SK-N-SH (cell line): ENCODE data around the gene PPHLN1. TPM values are rescaled to one million over a fixed set of nuclear protein-coding genes. Genes with fewer than 3 reads are reported as not detected.

Source experiments
- CTCF ChIA-PET: fragments of 300-600, 350-600 bp; formaldehyde crosslinking; extraction: SDS; loops from one replicate; lab custom pipeline; 2021; lab: Yijun Ruan, JAX
- POLR2A ChIA-PET: fragments of 350-600 bp; sonication (Branson Sonifier 250); formaldehyde crosslinking; extraction: SDS; loops from one replicate; lab custom pipeline; 2020; ENCODE audit warnings: antibody characterized with exemption, inconsistent platforms; lab: Yijun Ruan, JAX
- DNase-seq: peaks from one replicate; pipeline ENCODE4 v3.0.0; 2012
- H2AFZ ChIP-seq: fragments of 200-600 bp; sonication (generic); 2 replicates; pipeline ENCODE4 v1.8.1; 2016; ENCODE audit warnings: antibody characterized with exemption, mild to moderate bottlenecking, low read depth
- H3F3A ChIP-seq: fragments of 200-600 bp; sonication (generic); replicated peaks from 2 replicates; pipeline ENCODE3; 2016; ENCODE audit warnings: antibody characterized with exemption, mild to moderate bottlenecking; ENCODE audit not compliant: insufficient read depth
- H3K27ac ChIP-seq, 2 experiments: fragments of 200-500 bp in 1 of 2; fragments of 200-600 bp in 1 of 2; sonication (Bioruptor generic) in 1 of 2; sonication (generic), shearing (Covaris generic) in 1 of 2; 2 replicates each; pipeline versions ENCODE4 v1.5.1 to v1.6.1; 2014 to 2016; ENCODE audit warnings: low read depth in 2 of 2, inconsistent platforms in 1 of 2, low read length in 1 of 2, mild to moderate bottlenecking in 1 of 2, mixed read lengths in 1 of 2
- H3K27me3 ChIP-seq: fragments of 200-600 bp; sonication (generic), shearing (Covaris generic); 2 replicates; pipeline ENCODE4 v1.6.1; 2016; ENCODE audit warnings: mixed run types; ENCODE audit not compliant: insufficient read depth
- H3K36me3 ChIP-seq, 2 experiments: fragments of 200-500 bp in 1 of 2; fragments of 200-600 bp in 1 of 2; sonication (Bioruptor generic) in 1 of 2; sonication (generic) in 1 of 2; replicated peaks in 1 of 2; 2 replicates each; pipeline versions ENCODE3 to v1.5.1; 2014 to 2016; ENCODE audit warnings: low read length in 1 of 2, mild to moderate bottlenecking in 1 of 2; ENCODE audit not compliant: insufficient read depth in 2 of 2, control insufficient read depth in 1 of 2
- H3K4me1 ChIP-seq, 2 experiments: fragments of 200-500 bp in 1 of 2; fragments of 200-600 bp in 1 of 2; sonication (Bioruptor generic) in 1 of 2; sonication (generic), shearing (Covaris generic) in 1 of 2; 2 replicates each; pipeline versions ENCODE4 v1.5.1 to v1.6.1; 2014 to 2016; ENCODE audit warnings: low read depth in 1 of 2, low read length in 1 of 2, mixed run types in 1 of 2; ENCODE audit not compliant: insufficient read depth in 2 of 2, control insufficient read depth in 1 of 2
- H3K4me2 ChIP-seq: fragments of 200-600 bp; sonication (generic), shearing (Covaris generic); 2 replicates; pipeline ENCODE4 v1.6.1; 2017; ENCODE audit warnings: mixed run types
- H3K4me3 ChIP-seq, 2 experiments: fragments of 200-500 bp in 1 of 2; fragments of 200-600 bp in 1 of 2; sonication (Bioruptor generic) in 1 of 2; sonication (generic), shearing (Covaris generic) in 1 of 2; 2 replicates each; pipeline versions ENCODE4 v1.5.1 to v1.8.1; 2014 to 2016; ENCODE audit warnings: low read depth in 2 of 2, inconsistent platforms in 1 of 2, low read length in 1 of 2, mild to moderate bottlenecking in 1 of 2, mixed read lengths in 1 of 2, moderate library complexity in 1 of 2
- H3K79me2 ChIP-seq: fragments of 200-600 bp; sonication (generic); 2 replicates; pipeline ENCODE4 v1.8.1; 2017; ENCODE audit warnings: mild to moderate bottlenecking; ENCODE audit not compliant: insufficient read depth
- H3K9ac ChIP-seq: fragments of 200-600 bp; sonication (generic); 2 replicates; pipeline ENCODE4 v1.6.1; 2017; ENCODE audit warnings: mixed run types
- H3K9me2 ChIP-seq: fragments of 200-600 bp; sonication (generic); 2 replicates; pipeline ENCODE4 v1.6.1; 2017; ENCODE audit warnings: mixed run types
- H3K9me3 ChIP-seq: fragments of 200-600 bp; sonication (generic); 2 replicates; pipeline ENCODE4 v1.6.1; 2017; ENCODE audit warnings: mixed run types, mild to moderate bottlenecking, moderate library complexity
- H4K20me1 ChIP-seq: fragments of 200-600 bp; sonication (generic); 2 replicates; pipeline ENCODE4 v1.6.1; 2017; ENCODE audit warnings: mild to moderate bottlenecking, mixed run types; ENCODE audit not compliant: insufficient read depth
- CTCF ChIP-seq: fragments of 200-600 bp; sonication (generic); IDR thresholded peaks from 2 replicates; pipeline ENCODE4 v1.6.1; 2017; ENCODE audit warnings: antibody characterized with exemption, mild to moderate bottlenecking, moderate library complexity
- ELF1 ChIP-seq: IDR thresholded peaks from 2 replicates; pipeline ENCODE4 v1.4.0; 2012
- FOXM1 ChIP-seq: IDR thresholded peaks from 2 replicates; pipeline ENCODE4 v1.4.0; 2012; ENCODE audit warnings: low read depth, mild to moderate bottlenecking
- GABPA ChIP-seq: IDR thresholded peaks from 2 replicates; pipeline ENCODE4 v1.4.0; 2012; ENCODE audit warnings: low read depth, mild to moderate bottlenecking
- GATA2 ChIP-seq: sonication (generic); formaldehyde crosslinking; IDR thresholded peaks from 2 replicates; pipeline ENCODE4 v1.5.0; 2020; ENCODE audit warnings: mild to moderate bottlenecking, missing genetic modification reagents
- JUND ChIP-seq: IDR thresholded peaks from 2 replicates; pipeline ENCODE4 v1.4.0; 2012
- NRF1 ChIP-seq: IDR thresholded peaks from 2 replicates; pipeline ENCODE4 v1.6.1; 2012; ENCODE audit warnings: low read depth, mild to moderate bottlenecking, low read length
- RAD21 ChIP-seq: IDR thresholded peaks from 2 replicates; pipeline ENCODE4 v1.6.1; 2012; ENCODE audit warnings: mild to moderate bottlenecking, low read length
- REST ChIP-seq: IDR thresholded peaks from 2 replicates; pipeline ENCODE4 v1.6.1; 2012; ENCODE audit warnings: mild to moderate bottlenecking, low read depth, low read length, moderate library complexity
- RFX5 ChIP-seq: IDR thresholded peaks from 2 replicates; pipeline ENCODE4 v1.6.1; 2012; ENCODE audit warnings: mild to moderate bottlenecking, improper control_type of control experiment, low read length
- RXRA ChIP-seq: IDR thresholded peaks from 2 replicates; pipeline ENCODE4 v1.4.0; 2012; ENCODE audit warnings: low read depth, mild to moderate bottlenecking, borderline replicate concordance
- SMC3 ChIP-seq: IDR thresholded peaks from 2 replicates; pipeline ENCODE4 v1.6.1; 2012; ENCODE audit warnings: low read depth, low read length, improper control_type of control experiment
- TCF12 ChIP-seq: IDR thresholded peaks from 2 replicates; pipeline ENCODE4 v1.4.0; 2012
- TEAD4 ChIP-seq: IDR thresholded peaks from 2 replicates; pipeline ENCODE4 v1.4.0; 2012; ENCODE audit warnings: mild to moderate bottlenecking, borderline replicate concordance; ENCODE audit not compliant: insufficient read depth
- USF1 ChIP-seq: IDR thresholded peaks from 2 replicates; pipeline ENCODE4 v1.4.0; 2012; ENCODE audit warnings: low read depth, borderline replicate concordance
- WGBS: methylation state at CpG from one replicate; pipeline ENCODE4 v1.1.6; 2017; ENCODE audit warnings: low lambda C conversion rate; 5-methylcytosine and 5-hydroxymethylcytosine counted together
- polyA plus RNA-seq, 3 experiments: library from polyadenylated mRNA; depleted of rRNA; stranded (reverse); fragments of >200 nt; gene quantifications; 2 replicates each; pipeline ENCODE4 v1.2.3, GENCODE V29; 2012
- TF ChIP-seq, protein P1 (sequence below): IDR thresholded peaks from 2 replicates; pipeline ENCODE4 v1.4.0; 2012; ENCODE audit warnings: low read depth, borderline replicate concordance
- TF ChIP-seq, protein P2 (sequence below): fragments of 150-350 bp; IDR thresholded peaks from 2 replicates; pipeline ENCODE4 v1.6.1; 2016; ENCODE audit warnings: mild to moderate bottlenecking, low read depth, low read length

PPHLN1 gene
- polyA plus RNA-seq, 1 of the 3 experiments (the other 2 are of a cell fraction) = 55.4 TPM

DNA sequence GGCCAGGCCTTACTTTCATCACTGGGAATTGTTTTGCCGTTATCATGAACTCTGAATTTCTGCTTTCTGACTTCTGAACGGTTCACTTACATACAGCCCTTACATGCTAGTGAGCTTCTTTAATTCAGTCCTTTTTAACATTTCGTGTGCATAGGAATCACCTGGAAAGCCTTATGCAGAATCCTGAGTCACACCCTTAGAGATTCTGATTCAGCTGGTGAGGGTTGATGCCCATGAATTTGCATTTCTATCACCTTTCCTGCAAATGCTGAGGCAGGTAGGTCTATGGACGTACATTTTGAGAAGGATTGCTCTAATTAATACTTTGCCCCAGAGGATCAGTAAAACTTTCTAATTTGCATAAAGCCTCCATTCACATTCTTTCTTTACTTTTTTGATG lies 44.0 kb downstream of the PPHLN1 start:
- H3F3A ChIP-seq = peaks cover 7% of the 10 kb centered on the region
- H3K27me3 ChIP-seq = no peaks in the 10 kb centered on the region
- no peaks in the 10 kb centered on the region for H3K9me2 ChIP-seq
- POLR2A ChIA-PET = no interaction called here
- H3K36me3 ChIP-seq = peaks cover 3 to 5% of the 10 kb centered on the region in 2 experiments
- no peaks in the 10 kb centered on the region for H3K4me1 ChIP-seq
- H4K20me1 ChIP-seq = peaks cover 4% of the 10 kb centered on the region; the same call in 1 of the 2 replicates
- 93% methylated on average over 4 of the region's 4 CpGs for WGBS
- H3K9ac ChIP-seq = no peak overlapping the region
- H3K79me2 ChIP-seq = peaks cover 20% of the 10 kb centered on the region; the same call in 1 of the 2 replicates
- H3K4me3 ChIP-seq = no peak overlapping the region
- TF ChIP-seq ELF1 (no peak), RAD21 (no peak), FOXM1 (no peak), TCF12 (no peak), NRF1 (no peak), REST (no peak), JUND (no peak), SMC3 (no peak), GATA2 (no peak), RFX5 (no peak), TEAD4 (no peak), RXRA (no peak), GABPA (no peak), CTCF (no peak), USF1 (no peak)
- TF ChIP-seq, protein P1, sequence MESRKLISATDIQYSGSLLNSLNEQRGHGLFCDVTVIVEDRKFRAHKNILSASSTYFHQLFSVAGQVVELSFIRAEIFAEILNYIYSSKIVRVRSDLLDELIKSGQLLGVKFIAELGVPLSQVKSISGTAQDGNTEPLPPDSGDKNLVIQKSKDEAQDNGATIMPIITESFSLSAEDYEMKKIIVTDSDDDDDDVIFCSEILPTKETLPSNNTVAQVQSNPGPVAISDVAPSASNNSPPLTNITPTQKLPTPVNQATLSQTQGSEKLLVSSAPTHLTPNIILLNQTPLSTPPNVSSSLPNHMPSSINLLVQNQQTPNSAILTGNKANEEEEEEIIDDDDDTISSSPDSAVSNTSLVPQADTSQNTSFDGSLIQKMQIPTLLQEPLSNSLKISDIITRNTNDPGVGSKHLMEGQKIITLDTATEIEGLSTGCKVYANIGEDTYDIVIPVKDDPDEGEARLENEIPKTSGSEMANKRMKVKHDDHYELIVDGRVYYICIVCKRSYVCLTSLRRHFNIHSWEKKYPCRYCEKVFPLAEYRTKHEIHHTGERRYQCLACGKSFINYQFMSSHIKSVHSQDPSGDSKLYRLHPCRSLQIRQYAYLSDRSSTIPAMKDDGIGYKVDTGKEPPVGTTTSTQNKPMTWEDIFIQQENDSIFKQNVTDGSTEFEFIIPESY = no peak
- TF ChIP-seq, protein P2, sequence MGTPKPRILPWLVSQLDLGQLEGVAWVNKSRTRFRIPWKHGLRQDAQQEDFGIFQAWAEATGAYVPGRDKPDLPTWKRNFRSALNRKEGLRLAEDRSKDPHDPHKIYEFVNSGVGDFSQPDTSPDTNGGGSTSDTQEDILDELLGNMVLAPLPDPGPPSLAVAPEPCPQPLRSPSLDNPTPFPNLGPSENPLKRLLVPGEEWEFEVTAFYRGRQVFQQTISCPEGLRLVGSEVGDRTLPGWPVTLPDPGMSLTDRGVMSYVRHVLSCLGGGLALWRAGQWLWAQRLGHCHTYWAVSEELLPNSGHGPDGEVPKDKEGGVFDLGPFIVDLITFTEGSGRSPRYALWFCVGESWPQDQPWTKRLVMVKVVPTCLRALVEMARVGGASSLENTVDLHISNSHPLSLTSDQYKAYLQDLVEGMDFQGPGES = no peak
- H2AFZ ChIP-seq = no peak overlapping the region
- H3K4me2 ChIP-seq = no peak overlapping the region
- no peak overlapping the region for H3K27ac ChIP-seq
- no peak for DNase-seq
- H3K9me3 ChIP-seq = no peaks in the 10 kb centered on the region
- CTCF ChIA-PET = interaction anchor here (1.1 to 1.8 kb wide), 2 partner anchors 38 to 912 kb away, joined by 3 to 6 read pairs; no protein-coding TSS in a partner anchor
